GM18867 (cell line): ENCODE results near the gene ZEB2.
A peak's percentile ranks its signal among the peaks of the same experiment; 100 is the strongest.

Source experiments
- ATAC-seq: cut with Tn5 transposase; IDR thresholded peaks from one replicate; pipeline ENCODE4 v1.9.1; 2021; ENCODE audit warnings: mild to moderate bottlenecking, moderate library complexity; ENCODE audit not compliant: unreplicated experiment

Gene ZEB2

GRCh38 chr2:144474017-144474416 lies 45.9 kb downstream of the ZEB2 start:
- no peak for ATAC-seq

DNA sequence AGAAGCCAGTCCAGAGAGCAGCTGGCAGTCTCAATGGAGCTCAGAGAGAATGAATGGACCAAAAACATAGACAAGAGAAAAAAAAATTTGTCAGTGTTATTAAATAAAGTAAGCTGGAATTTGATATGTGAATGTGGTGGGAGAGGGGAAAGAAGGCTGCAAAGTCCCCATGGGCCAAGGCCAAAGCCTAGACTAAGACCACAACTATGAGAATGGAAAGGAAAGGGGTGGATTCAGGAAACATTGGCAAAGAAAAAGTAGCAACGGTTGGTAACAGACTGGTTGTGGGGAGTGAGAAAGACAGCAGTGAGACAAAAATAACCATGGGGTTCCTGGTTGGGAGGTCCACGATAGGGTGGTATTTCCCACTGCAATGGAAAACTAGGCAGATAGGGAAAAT lies 47.0 kb downstream of the ZEB2 start:
- no peak for ATAC-seq

DNA sequence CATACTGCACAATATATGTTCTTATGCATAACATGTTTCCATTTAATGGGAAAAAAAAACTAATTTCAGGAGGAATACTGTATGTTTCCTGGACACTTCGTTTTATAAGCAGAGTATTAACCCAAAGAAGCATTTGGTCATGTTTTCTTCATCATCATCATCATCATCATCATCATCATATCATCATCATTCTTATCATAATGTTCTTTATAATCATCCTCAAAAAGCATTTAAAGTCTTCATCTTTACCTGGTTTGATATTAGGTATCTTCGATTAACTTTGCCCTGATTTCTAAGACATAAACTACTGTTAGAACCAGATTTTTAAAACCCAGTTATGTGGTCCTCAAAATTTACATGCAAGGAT lies 47.9 kb downstream of the ZEB2 start:
- no peak for ATAC-seq

DNA sequence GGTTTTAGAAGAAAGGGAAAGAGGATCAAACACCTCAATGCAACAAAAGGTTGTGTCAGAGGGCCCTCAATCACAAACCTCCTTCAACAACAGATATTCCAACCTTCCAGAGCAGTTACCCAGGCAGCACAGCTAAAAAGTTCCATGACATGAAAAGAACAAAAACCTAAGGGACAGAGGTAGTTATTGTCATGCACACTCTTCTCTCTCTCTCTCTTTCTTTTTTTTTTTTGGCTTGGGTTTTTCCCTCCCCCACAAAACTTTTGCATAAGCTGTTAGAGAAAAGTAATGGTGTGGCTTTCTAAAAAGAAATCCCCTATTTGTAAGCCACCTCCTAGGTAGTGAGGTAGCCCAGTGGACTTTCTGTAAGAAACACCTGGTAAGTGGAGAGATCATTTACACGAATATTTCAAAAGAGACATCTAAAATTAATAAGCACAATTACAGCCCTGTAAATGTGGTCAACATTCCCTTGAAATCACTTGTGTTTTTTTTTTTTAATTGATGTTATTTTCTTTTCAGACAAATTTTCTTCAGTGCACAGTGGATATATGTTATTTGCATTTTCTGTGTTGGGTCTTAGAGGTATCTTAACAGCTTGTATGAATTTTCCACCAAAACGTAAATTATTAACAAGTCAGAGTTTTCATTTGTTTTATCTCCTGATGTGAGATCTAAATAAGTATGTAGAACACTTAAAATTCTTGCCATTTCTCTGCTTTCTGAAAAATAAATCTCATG lies 48.4 kb downstream of the ZEB2 start:
- peak; percentile 69 for ATAC-seq

- ATAC-seq = no peak
These were observed 49.1 kb downstream of the ZEB2 start for GRCh38 chr2:144470816-144471215.

DNA sequence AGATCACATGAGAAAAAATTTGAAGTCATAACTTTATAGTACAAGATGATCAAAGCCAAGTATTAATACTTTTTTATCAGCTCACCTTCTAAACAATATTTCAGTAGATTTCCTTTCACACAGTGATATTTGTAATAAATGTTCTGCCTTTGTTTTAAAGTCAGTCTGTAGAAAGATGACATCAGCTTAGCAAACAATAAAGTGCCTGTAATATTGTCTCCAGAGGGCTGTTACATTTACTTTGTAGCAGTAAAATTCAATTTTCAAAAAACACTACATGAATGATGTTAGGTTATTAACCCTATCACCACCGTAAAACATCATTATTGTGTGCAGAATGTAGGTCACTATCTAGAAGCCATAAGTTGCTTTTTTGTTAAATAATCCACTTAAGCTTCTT lies 49.6 kb downstream of the ZEB2 start:
- no peak for ATAC-seq

DNA sequence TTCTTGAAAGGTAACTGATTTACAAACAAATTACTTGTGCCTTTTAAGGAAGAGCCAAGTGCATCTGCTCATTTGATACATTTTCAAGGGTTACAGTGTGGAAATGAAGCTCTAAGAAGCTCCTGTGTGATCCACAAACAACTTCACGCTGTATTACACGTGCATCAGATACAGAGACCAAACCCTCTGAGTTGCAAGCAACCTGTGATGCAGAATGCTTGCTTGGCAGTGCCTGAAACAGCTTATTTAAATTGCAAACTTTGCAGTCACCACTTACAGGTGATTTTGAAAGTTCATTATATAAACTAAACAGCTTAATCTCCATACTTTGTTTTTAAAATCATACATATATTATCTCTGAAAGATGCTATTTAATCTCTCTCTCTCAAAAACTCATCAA lies 50.1 kb downstream of the ZEB2 start:
- no peak for ATAC-seq

DNA sequence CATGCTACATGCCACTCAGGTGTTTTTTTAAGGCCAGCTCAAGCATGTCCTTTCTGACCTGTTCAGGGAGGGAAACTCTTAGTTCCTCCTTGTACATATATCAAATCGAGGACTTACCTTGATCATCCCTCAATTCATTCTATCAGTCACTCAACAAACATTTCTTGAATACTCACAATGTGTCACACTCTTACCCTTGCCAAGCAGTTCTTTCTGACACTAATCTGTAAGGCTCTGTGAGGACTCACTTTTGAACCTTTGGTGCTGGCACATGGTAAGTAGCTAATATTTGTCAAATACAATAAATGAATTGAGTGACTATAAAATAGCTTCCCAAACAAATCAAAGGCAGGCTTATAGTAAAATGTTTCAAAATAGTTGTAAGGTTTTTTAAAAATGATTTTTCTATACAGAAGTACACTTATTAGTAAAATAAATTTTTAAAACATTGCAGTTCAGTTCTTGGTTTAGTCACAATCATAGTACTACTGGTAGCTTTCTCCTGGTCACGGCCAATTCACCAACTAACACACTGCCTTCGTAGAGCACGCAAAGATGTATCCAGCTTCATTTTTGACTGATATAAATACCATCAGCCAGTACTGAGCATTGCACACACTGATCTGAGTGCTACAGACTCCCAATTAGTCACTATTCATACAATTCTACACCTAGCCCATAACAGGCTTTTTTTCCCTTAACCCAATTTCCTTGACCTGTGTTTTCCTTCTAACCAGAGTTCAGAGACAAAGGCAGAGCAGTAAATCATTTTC lies 50.9 kb downstream of the ZEB2 start:
- no peak for ATAC-seq

DNA sequence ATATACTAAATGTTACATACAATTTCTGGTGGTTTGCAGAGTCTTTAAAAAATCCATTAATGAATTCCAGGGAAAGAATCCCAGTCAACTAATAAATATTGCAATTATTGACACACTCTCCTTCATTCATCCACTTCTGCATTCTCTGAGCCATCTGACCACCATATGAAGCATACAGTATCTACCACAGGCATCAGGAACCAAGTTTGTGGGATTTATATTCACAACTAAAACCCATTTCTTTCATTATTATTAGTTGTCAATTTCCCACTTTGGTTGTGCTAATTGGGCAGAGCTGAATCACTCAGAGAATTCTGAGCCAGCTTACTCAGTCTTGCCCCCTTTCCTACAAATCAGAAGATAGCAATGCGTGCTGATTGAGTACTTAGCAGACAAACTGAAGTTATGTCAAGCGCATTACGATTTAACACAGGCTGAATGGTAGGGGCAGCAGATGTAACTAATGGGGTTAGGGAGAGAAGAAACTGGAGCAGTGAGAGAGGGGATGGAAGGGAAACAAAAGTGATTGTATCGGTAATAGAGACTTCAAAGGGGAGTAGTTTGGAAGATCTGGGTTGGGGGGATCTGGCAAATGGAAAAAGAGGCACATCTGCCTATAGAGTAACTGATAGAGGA lies 52.3 kb downstream of the ZEB2 start:
- no peak for ATAC-seq

DNA sequence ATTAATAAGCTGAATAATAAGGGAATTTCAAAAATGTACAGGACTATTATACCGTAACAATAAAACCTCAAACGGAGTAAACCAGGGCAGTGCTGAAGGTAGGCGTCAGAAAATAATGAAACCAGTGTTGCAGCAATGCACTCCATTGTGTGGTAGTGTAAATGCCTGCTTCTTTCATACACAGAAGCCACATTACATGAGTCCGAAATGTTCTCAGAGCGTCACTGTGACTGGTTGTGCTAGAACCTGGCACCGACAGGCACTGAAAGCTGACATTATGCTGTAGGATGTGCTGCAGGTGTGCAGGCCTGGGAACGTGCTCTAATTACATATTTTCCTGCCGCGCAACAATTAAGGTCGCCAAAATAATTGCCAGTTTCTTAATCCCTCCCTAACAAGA lies 53.3 kb downstream of the ZEB2 start:
- ATAC-seq = no peak

GRCh38 chr2:144465749-144466148 lies 54.2 kb downstream of the ZEB2 start:
- no peak for ATAC-seq

DNA sequence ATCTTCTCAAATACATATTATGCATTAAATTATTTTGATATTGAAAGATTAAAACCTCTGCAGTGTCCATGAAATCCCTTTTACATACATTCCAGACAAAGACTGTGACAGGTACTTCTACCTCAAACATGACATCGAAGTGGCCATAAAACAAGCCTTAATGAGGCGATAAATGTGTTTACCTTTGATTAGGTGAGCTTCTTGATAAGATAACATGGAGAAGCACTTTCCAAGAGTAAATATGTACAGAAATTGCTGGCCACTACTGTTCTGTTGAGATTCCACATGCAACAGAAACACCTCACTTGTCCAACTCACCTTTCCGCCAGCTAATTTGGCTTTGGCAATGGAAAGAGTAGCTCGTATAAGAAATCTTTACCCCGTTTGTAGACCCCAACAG lies 55.2 kb downstream of the ZEB2 start:
- ATAC-seq = no peak

- no peak for ATAC-seq
These were observed 56.7 kb downstream of the ZEB2 start for GRCh38 chr2:144463266-144463665.

DNA sequence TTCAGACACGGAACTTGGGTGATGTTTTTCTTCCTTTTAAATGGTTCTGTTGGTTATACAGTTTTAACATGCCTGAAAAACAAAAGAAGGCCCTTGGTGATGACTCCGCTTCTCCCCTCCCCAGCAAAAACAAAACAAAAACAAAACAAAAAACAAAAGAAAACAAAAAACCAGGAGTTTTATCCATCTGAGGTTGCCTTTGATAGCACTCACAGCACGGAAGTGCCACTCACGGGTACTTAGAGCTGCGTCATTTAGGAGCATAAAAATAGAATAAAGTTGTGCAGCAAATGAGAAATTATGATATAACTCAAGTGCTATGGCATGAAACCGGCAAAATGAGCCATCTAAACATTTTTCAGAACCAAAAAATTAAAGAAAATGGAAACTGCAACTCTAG lies 57.7 kb downstream of the ZEB2 start:
- no peak for ATAC-seq

- no peak for ATAC-seq
These were observed 58.6 kb downstream of the ZEB2 start for GRCh38 chr2:144461308-144461766.

DNA sequence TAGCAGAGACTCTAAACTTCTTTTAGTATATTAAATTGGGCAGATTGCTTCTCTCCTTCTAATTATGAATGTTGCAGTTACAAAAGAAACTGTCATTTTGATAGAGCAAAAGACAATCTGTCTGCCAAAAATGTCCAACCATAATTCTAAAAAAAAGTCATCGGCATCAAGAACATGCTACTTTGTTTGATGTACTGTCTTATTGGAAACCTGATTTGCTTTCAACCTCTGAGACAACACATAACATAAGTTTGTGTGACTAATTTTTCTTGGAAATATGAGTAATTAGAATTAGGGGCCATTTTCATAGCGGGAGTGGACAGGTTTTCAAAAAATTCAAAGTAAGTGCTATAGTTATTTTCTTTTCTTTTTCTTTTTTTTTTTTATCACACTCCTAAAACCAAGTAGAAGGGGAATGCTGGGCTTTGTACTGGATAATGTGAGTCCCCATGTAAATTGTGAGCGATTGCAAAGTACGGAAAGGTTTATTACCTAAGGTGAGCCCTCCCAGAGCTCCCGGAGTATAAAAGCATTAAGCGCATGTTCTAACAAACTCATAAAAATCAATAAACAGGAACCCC lies 59.1 kb downstream of the ZEB2 start:
- ATAC-seq = no peak

- no peak for ATAC-seq
These were observed 60.0 kb downstream of the ZEB2 start for GRCh38 chr2:144459937-144460336.

DNA sequence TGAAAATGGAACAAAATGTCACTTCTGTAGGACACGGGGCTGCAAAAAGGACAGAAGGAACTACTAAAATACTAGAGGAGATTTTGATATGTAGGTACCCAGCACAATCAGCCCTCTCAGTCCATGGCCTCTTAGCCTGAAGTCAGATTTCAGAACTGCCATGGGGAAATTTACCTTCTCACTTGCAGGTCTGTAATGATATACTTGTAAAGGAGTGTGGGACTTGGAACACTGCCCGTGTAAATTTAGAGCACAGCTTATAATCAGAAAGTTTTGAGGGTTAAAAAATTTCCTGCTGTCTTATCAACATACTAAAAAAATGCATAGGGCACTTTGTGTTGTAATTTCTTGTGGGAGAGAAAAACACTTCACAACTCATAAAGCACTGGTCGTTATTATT lies 60.6 kb downstream of the ZEB2 start:
- no peak for ATAC-seq

- no peak for ATAC-seq
These were observed 61.4 kb downstream of the ZEB2 start for GRCh38 chr2:144458541-144458940.

GRCh38 chr2:144456680-144457079 lies 63.2 kb downstream of the ZEB2 start:
- ATAC-seq = peak; percentile 67

DNA sequence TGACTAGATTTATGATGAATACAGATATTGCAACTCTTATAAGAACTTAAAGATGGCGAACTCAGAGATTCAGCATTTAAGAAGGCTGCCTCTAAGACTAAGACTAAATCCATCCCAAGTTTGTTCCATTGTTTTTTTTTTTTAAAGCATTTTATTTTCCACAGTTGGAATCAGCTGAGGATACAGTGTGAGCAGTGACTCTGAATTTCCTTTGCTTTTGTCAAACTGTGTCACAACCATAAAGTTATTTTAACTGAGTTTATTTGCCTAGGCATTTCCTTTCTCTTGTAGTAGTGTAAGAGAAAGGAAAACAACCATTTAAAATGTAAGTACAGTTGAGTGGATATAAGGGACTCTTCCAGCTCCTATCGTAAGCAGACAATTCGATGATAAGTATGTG lies 63.9 kb downstream of the ZEB2 start:
- no peak for ATAC-seq
